GM12878 (cell line): Measurements from ENCODE around the gene SLC1A7. TPM values are rescaled to one million over a fixed set of nuclear protein-coding genes. Genes with fewer than 3 reads are reported as not detected.

Source experiments
- ATAC-seq: fragments of 200-7000 bp; cut with Tn5 transposase; 3 replicates; pipeline ENCODE4 v1.9.1; 2020; ENCODE audit warnings: mild to moderate bottlenecking, moderate library complexity
- BruUV-seq: library from RNA; stranded (reverse); fragments of 400-500 nt; replicated peaks from 2 replicates; lab custom pipeline; 2021; lab: Mats Ljungman, UMichigan
- CTCF ChIA-PET: fragments of 300-600 bp; sonication (Branson Sonifier 250); formaldehyde crosslinking; extraction: SDS; loops from one replicate; lab custom pipeline; 2021; ENCODE audit warnings: inconsistent platforms; lab: Yijun Ruan, JAX
- POLR2A ChIA-PET: fragments of 350-600 bp; formaldehyde crosslinking; extraction: SDS; loops from one replicate; lab custom pipeline; 2021; ENCODE audit warnings: inconsistent platforms; lab: Charles Lee
- RAD21 ChIA-PET: fragments of 300-600 bp; sonication (Branson Sonifier 250); formaldehyde crosslinking; loops from one replicate; lab custom pipeline; 2023; ENCODE audit warnings: antibody characterized with exemption; ENCODE audit not compliant: unreplicated experiment; lab: Charles Lee
- SMC1A ChIA-PET: fragments of 300-600 bp; sonication (Branson Sonifier 250); formaldehyde crosslinking; loops from one replicate; lab custom pipeline; 2023; ENCODE audit not compliant: unreplicated experiment, uncharacterized antibody; lab: Charles Lee
- DNase-seq: peaks from one replicate; pipeline ENCODE4 v3.0.0-alpha.2; 2011; ENCODE audit warnings: low read depth, low spot score
- FAIRE-seq: peaks from 3 replicates; lab custom pipeline; 2011; peaks lifted over from hg19 to GRCh38; lab: Jason Lieb, UNC
- H2AFZ ChIP-seq: 2 replicates; pipeline ENCODE4 v1.6.0; 2011; ENCODE audit warnings: low read depth, low read length, control low read depth; ENCODE audit not compliant: control insufficient read depth
- H3K27ac ChIP-seq: 2 replicates; pipeline ENCODE4 v1.5.1; 2011; ENCODE audit warnings: control low read depth; ENCODE audit not compliant: control insufficient read depth, insufficient read depth
- H3K27me3 ChIP-seq, 2 experiments: replicated peaks in 1 of 2; 2 replicates each; pipeline versions ENCODE4 v1.6.0 to v1.6.1; 2011; ENCODE audit warnings: low read length in 1 of 2; ENCODE audit not compliant: control insufficient read depth in 2 of 2, insufficient read depth in 2 of 2
- H3K36me3 ChIP-seq, 2 experiments: 2 replicates each; pipeline ENCODE4 v1.5.1; 2011; ENCODE audit warnings: low read length in 1 of 2; ENCODE audit not compliant: control insufficient read depth in 2 of 2, insufficient read depth in 2 of 2
- H3K4me1 ChIP-seq: 2 replicates; pipeline ENCODE4 v1.6.1; 2011; ENCODE audit warnings: mild to moderate bottlenecking, low read length, moderate library complexity, mixed read lengths; ENCODE audit not compliant: control insufficient read depth, insufficient read depth
- H3K4me2 ChIP-seq: 2 replicates; pipeline ENCODE4 v1.6.0; 2011; ENCODE audit warnings: control low read depth; ENCODE audit not compliant: control insufficient read depth, insufficient read depth
- H3K4me3 ChIP-seq: fragments of 200-600 bp; sonication (generic); 2 replicates; pipeline ENCODE4 v1.5.1; 2016
- H3K79me2 ChIP-seq: 2 replicates; pipeline ENCODE4 v1.6.0; 2011; ENCODE audit warnings: low read length; ENCODE audit not compliant: control insufficient read depth, insufficient read depth
- H3K9ac ChIP-seq: 2 replicates; pipeline ENCODE4 v1.8.0; 2011; ENCODE audit warnings: low read length, control low read depth, mixed read lengths; ENCODE audit not compliant: control insufficient read depth, insufficient read depth
- H3K9me3 ChIP-seq: replicated peaks from 3 replicates; pipeline ENCODE4 v1.5.1; 2011; ENCODE audit warnings: mild to moderate bottlenecking, low read length; ENCODE audit not compliant: control insufficient read depth, insufficient read depth
- H4K20me1 ChIP-seq: 2 replicates; pipeline ENCODE4 v1.6.0; 2011; ENCODE audit not compliant: control insufficient read depth, insufficient read depth
- ASH2L ChIP-seq: fragments of 300-600, 200-600 bp; sonication (generic); IDR thresholded peaks from 2 replicates; pipeline ENCODE4 v1.6.1; 2017; ENCODE audit warnings: low read depth, mild to moderate bottlenecking, borderline replicate concordance
- CHD2 ChIP-seq: IDR thresholded peaks from 2 replicates; pipeline ENCODE4 v1.6.1; 2011; ENCODE audit warnings: low read depth, low read length, improper control_type of control experiment, borderline replicate concordance
- CHD4 ChIP-seq: fragments of 200-600 bp; sonication (generic); IDR thresholded peaks from 2 replicates; pipeline ENCODE4 v1.6.1; 2016; ENCODE audit warnings: mild to moderate bottlenecking
- FOS ChIP-seq: IDR thresholded peaks from 3 replicates; pipeline ENCODE4 v1.6.1; 2011; ENCODE audit warnings: borderline replicate concordance; ENCODE audit not compliant: insufficient read length; ENCODE audit errors: extremely low read depth
- NFIC ChIP-seq: IDR thresholded peaks from 2 replicates; pipeline ENCODE4 v1.6.1; 2012; ENCODE audit warnings: low read depth, mild to moderate bottlenecking, inconsistent platforms, low read length, moderate library complexity
- PAX8 ChIP-seq: fragments of 450-650 bp; IDR thresholded peaks from 2 replicates; pipeline ENCODE4 v1.6.1; 2017; ENCODE audit warnings: mild to moderate bottlenecking, moderate library complexity
- PML ChIP-seq: IDR thresholded peaks from 2 replicates; pipeline ENCODE4 v1.6.1; 2012; ENCODE audit warnings: low read length, inconsistent platforms
- RUNX3 ChIP-seq: IDR thresholded peaks from 2 replicates; pipeline ENCODE4 v1.6.1; 2012; ENCODE audit warnings: low read length, inconsistent platforms
- SIX5 ChIP-seq: IDR thresholded peaks from 2 replicates; pipeline ENCODE4 v1.6.1; 2011; ENCODE audit warnings: mild to moderate bottlenecking, low read depth, low read length, moderate library complexity; ENCODE audit not compliant: severe bottlenecking
- SRF ChIP-seq, 2 experiments: IDR thresholded peaks; 2 replicates each; pipeline ENCODE4 v1.6.1; 2011; ENCODE audit warnings: low read depth in 2 of 2, low read length in 2 of 2, mild to moderate bottlenecking in 1 of 2, moderate library complexity in 1 of 2
- ZBTB4 ChIP-seq: fragments of 450-650 bp; formaldehyde crosslinking; IDR thresholded peaks from 2 replicates; pipeline ENCODE4 v1.4.0; 2022; ENCODE audit warnings: mild to moderate bottlenecking, moderate library complexity
- WGBS: methylation state at CpG from one replicate; pipeline ENCODE4 v1.1.6; 2016; ENCODE audit warnings: low lambda C conversion rate; ENCODE audit not compliant: insufficient replicate concordance, insufficient coverage; ENCODE audit errors: missing lambda C conversion rate; 5-methylcytosine and 5-hydroxymethylcytosine counted together
- in situ Hi-C: fragments of 300-500 bp; cut with MboI; formaldehyde crosslinking; loops from 9 replicates; pipeline ENCODE4 v1.14.3; 2018; ENCODE audit warnings: mixed read lengths
- intact Hi-C: fragments of 100-400 bp; cut with micrococcal nuclease; formaldehyde crosslinking; loops from one replicate; pipeline ENCODE4 v1.14.2; 2022; ENCODE audit not compliant: unreplicated experiment
- polyA plus RNA-seq, 11 experiments: library from polyadenylated mRNA; depleted of rRNA in 4 of 11; unstranded in 6 of 11; stranded (reverse) in 5 of 11; fragments of >200 nt; fragmentation: Nextera tagmentation in 4 of 11; fragmentation: Illumina TruSeq in 1 of 11; extraction: Ambion mirVana in 4 of 11; extraction: Trizol in 1 of 11; gene quantifications; 1 replicate in 1 of 11; 2 replicates in 10 of 11; pipeline versions ENCODE4 v1.2.1 to v1.2.3, GENCODE V29; 2011 to 2016; ENCODE audit warnings: inconsistent platforms in 2 of 11, missing spikeins in 2 of 11, low read depth in 1 of 11
- total RNA-seq, 4 experiments: library from RNA; depleted of rRNA in 3 of 4; stranded (reverse); fragments of >200 nt in 3 of 4; fragmentation: Illumina TruSeq in 1 of 4; extraction: Trizol in 1 of 4; gene quantifications; 2 replicates each; pipeline versions ENCODE4 v1.2.1 to v1.2.3, GENCODE V29; 2013 to 2021

Gene SLC1A7
- total and polyA plus RNA-seq, 10 of the 15 experiments (the other 5 are each of a cell fraction or from before 2014, with no cell fraction given) = not detected

DNA sequence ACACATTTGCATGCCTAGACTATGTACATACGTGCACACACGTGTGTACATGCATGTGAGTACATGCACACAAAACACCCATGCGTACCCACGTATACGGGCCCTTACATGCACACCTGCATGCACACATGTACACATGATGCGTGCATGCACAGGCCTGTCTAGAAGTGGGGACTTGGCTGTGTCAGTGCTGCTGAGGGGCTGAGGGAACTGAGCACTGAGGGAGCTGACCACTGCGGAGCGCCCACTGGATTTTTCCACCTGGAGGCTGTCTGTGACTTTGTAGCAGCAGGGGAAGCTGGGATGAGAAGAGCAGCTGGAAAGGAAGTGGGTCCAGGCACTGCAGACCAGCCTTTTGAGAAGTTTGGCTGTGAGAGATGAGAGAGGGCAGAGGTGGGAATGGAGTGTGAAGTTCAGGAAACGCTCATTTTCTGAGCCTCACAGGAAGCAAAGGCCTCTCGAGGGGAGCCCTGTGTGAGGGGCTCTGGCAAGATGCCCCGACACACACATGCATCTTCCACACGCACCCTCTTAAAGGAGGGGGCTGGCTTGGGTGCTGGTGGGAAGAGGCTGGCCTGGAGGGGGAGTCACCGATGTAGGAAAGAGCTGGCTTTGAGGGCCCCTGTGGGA is 59.5 kb downstream of the SLC1A7 start:
- H3K4me2 ChIP-seq = no peak overlapping the region
- ChIA-PET CTCF (no interaction called here), SMC1A (interaction anchor here (0.5 kb wide), 1 partner anchor 169 kb away, joined by 3 read pairs; no protein-coding TSS in a partner anchor), RAD21 (no interaction called here), POLR2A (no interaction called here)
- no peaks in the 10 kb centered on the region for H3K9me3 ChIP-seq
- ATAC-seq (no peak), FAIRE-seq (no peak), DNase-seq (no peak)
- H3K79me2 ChIP-seq = no peaks in the 10 kb centered on the region
- 33% methylated on average over 13 of the region's 13 CpGs for WGBS
- no peaks in the 10 kb centered on the region for H3K36me3 ChIP-seq
- H3K27me3 ChIP-seq = 0 out of 4 replicates have a peak, but pooled peaks cover 0 to 2% of the 10 kb centered on the region in 2 experiments
- H4K20me1 ChIP-seq = no peaks in the 10 kb centered on the region
- intact Hi-C loops = no loop called here
- TF ChIP-seq RUNX3 (no peak), PML (no peak), CHD2 (no peak), ASH2L (no peak), PAX8 (no peak)
- no peak overlapping the region for H3K9ac ChIP-seq
- BruUV-seq = no TSS peak
- H2AFZ ChIP-seq = no peak overlapping the region
- H3K27ac ChIP-seq = no peak overlapping the region
- no peak overlapping the region for H3K4me3 ChIP-seq
- no peaks in the 10 kb centered on the region for H3K4me1 ChIP-seq
- in situ Hi-C loops = no loop called here

DNA sequence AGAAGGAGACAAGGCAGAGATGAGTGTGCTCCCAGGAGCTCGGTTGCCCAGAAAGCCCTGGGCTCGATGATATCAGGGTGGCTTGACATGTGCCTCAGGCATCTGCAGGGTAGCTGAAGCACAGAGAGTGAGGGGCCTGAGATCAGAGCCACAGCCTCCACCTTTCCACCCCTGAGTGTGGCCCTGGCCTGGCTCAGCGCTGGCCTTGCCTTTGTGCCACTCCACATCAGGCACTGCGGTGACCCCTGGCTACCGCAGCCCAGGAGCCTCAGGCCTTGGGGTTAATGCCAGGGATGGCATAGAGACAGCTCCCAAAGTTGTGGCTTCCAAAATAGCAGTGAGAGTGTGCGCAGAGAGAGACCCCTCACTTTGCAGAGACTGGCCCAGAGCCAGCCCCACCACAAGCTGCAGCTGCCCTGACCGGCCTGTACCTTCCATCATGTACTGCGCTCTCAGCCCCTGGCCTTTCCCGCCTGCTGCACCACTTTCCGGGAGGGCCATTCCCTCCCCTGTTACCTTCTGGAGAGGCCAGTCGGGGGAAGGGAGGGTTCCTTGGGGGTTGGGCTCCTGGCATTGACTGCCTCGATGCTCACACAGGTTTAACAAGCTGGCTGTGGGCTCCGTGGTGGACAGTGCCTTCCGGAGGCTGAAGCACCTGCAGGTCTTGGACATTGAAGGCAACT is 60.9 kb downstream of the SLC1A7 start:
- FAIRE-seq (no peak), DNase-seq (no peak), ATAC-seq (no peak)
- H3K9me3 ChIP-seq = no peaks in the 10 kb centered on the region
- no peak overlapping the region for H3K4me3 ChIP-seq
- H3K9ac ChIP-seq = no peak overlapping the region
- H3K27me3 ChIP-seq = 0 out of 4 replicates have a peak, but pooled peaks cover 0 to 2% of the 10 kb centered on the region in 2 experiments
- no peak overlapping the region for H3K4me2 ChIP-seq
- SMC1A ChIA-PET = no interaction called here
- CTCF ChIA-PET = no interaction called here
- no peak overlapping the region for H3K27ac ChIP-seq
- 44% methylated on average over 13 of the region's 14 CpGs for WGBS
- in situ Hi-C loops (no loop called here), intact Hi-C loops (no loop called here)
- RAD21 ChIA-PET = no interaction called here
- no peaks in the 10 kb centered on the region for H3K79me2 ChIP-seq
- no peak overlapping the region for H2AFZ ChIP-seq
- POLR2A ChIA-PET = no interaction called here
- no peaks in the 10 kb centered on the region for H3K4me1 ChIP-seq
- H3K36me3 ChIP-seq = no peaks in the 10 kb centered on the region
- no peaks in the 10 kb centered on the region for H4K20me1 ChIP-seq
- no TSS peak for BruUV-seq
- TF ChIP-seq FOS (no peak), SRF (IDR thresholded peaks at IDR 0.05; ENCODE audit: low read depth in 2 of 2, low read length in 2 of 2) (no peak), CHD2 (no peak), ZBTB4 (CRISPR knock-in tag) (no peak), CHD4 (no peak), NFIC (no peak), SIX5 (no peak)
